ENCODE results near the gene PPP2R5C.

Gene PPP2R5C

DNA sequence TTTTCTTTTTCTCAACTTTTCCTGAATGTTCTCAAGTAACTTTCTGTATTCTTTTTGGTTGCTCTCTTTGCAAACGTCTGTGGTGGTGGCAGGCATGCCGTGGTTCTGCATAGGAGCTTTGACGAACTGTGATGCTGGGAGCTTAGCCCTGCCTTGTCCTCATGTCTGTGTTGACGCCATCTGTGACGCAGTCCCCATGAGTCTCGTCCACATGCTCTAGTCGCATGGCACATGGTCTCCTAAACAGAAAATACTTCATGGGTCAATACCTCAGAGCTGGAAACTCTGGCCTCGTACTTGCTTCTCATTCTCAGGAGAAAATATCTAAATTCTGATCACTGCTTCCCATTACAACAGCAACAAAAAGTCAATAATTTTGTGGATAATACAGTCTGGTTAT is 152.6 kb downstream of the PPP2R5C start:
- TF ChIP-seq, protein P1, sequence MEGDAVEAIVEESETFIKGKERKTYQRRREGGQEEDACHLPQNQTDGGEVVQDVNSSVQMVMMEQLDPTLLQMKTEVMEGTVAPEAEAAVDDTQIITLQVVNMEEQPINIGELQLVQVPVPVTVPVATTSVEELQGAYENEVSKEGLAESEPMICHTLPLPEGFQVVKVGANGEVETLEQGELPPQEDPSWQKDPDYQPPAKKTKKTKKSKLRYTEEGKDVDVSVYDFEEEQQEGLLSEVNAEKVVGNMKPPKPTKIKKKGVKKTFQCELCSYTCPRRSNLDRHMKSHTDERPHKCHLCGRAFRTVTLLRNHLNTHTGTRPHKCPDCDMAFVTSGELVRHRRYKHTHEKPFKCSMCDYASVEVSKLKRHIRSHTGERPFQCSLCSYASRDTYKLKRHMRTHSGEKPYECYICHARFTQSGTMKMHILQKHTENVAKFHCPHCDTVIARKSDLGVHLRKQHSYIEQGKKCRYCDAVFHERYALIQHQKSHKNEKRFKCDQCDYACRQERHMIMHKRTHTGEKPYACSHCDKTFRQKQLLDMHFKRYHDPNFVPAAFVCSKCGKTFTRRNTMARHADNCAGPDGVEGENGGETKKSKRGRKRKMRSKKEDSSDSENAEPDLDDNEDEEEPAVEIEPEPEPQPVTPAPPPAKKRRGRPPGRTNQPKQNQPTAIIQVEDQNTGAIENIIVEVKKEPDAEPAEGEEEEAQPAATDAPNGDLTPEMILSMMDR (conservative IDR thresholded peaks at IDR 0.05; ENCODE audit: low read length) = no peak
- no peak overlapping the region for H3K4me3 ChIP-seq (ENCODE audit: low read length)
- DNase-seq (ENCODE audit: low read depth) = no peak

DNA sequence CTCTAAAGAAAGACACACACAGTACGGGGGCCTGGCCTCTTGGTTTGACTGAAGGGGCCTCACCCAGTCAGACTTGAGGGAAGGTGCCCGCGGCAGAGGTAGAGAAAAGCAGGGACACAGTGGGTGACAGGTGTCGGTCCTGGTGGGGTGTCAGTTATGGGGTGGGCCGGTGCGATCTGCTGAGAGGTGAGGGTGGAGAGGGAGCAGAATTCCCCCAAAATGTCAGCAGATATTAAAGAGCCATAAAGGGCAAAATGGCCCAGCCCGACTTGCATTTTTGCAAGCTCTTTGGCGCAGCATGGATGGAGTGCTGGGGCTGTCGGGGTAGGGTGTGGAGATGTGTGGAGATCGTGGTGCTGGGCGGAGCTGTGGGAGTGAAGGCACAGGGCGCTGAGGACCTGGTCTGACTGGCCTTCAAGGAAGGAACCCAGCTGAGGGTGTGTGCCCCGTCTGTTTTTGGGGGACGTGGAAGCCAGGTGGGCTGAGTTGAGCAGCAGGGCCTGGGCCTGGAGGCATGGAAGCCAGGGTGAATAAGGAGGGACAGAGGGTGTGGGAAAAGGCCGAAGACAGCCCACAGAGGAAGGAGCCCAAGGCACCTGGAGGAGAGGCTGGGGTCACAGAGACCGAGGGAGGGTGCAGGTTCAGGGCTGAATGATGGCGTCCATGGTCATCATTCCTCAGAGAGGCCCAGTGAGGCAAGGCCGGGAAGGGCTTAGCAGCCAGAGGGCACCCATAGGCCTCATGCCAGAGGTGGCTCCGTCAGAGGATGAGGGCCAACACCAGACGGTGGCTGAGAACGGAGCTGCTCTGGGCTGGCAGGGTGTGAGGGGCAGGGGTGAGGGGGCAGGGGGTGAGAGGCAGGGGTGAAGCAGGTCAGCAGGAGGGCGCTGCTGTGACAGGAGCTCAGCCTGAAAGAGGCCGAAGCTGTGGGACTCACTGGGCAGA is 154.6 kb downstream of the PPP2R5C start:
- no peak overlapping the region for H3K4me3 ChIP-seq (ENCODE audit: low read length)
- TF ChIP-seq, protein P1 (conservative IDR thresholded peaks at IDR 0.05; ENCODE audit: low read length) = no peak
- no peak for DNase-seq (ENCODE audit: low read depth)

DNA sequence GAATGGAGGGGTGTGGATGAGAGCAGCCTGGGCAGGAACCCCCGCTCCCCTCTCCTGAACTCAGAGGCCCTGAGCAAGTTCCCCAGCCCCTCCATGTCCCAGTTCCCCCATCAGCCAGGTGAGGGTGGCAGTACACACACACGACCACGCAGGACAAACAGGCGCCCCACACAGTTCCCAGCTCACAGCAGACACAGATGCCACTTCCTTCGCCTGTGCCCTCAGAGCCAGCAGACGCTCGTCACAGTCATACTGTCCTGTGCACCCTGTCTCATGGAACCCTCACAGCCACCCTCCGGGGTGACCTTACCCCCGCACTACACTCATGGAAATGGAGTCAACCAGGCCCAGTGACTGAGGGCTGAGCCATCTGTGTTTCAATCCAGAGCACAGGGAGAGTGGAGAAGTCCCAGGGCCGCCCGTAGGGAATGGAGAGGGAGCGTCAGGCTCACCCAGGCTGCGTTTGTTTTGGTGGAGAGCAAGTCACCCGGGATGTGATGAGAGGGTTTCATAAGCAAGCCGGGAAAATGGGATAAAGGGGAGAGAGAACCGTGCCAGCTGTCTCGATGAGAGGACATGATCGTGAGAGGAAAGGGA is 155.4 kb downstream of the PPP2R5C start:
- no peak overlapping the region for H3K4me3 ChIP-seq (ENCODE audit: low read length)
- TF ChIP-seq, protein P1 (conservative IDR thresholded peaks at IDR 0.05; ENCODE audit: low read length) = no peak
- DNase-seq (ENCODE audit: low read depth) = no peak

DNA sequence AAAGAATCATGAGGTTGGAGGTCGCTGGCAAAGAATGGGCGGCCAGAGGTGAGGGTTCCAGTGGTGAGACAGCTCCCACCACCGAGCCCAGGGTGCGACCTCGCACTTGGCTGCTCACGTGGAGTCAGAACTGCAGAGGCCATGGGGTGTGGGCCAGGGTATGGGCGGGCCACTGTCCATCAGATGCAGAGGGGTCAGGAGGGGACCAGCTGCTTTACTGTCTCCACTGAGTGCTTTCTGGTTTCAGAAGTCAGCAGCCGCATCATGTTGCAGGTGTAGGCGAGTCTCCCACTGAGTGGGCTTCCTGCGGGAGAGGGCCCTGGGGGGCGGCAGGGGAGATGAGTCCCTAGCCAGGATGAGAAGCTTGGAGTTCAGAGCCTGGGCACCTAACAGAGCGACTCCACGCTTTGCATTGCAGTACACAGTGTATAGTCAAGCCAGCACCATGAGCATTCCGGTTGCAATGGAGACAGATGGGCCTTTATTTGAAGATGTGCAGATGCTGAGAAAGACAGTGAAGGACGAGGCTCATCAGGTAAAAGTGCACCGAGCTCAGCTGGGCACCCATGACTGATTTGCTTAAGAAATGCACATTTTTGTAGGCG is 156.0 kb downstream of the PPP2R5C start:
- no peak for DNase-seq (ENCODE audit: low read depth)
- TF ChIP-seq, protein P1 (conservative IDR thresholded peaks at IDR 0.05; ENCODE audit: low read length) = no peak
- no peak overlapping the region for H3K4me3 ChIP-seq (ENCODE audit: low read length)

DNA sequence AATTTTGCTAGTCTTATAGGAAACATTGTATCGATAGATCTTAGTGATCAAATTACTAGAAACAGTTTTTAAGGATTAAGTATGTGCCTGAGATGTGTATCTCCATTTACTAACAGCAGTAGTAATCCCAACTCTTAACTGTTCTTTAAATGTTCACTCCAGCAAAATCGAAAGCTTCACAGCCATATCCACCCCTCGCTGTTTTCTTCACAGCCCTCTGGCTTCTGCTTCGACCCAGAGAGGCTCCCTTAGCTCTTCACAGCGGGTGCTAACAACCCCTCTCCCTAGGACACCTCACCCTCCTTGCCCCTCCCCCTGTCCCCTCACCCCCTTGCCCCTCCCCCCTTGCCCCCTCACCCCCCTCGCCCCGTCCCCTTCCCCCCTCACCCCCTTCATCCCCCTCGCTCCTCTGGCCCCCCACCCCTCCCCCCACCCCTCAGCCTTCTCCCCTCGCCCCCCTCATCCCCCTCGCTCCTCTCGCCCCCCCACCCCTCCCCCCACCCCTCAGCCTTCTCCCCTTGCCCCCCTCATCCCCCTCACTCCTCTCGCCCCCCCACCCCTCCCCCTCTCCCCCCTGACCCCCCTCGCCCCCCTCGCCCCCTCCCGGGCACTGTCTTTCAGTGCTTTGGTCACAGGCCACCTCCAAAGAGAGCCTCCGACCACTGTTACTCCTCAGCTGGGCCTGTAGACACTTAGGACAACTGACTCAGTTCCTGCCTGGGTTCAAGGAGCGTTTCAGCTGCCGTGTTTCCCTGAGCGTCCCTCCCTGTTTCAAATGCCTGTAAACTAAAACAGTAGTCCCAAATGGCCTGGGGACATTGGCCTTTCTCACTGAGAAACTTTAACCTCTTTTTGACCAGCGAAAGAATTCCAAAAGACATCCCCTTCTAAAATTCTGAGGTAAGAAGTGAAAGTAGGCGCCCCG is 156.8 kb downstream of the PPP2R5C start:
- TF ChIP-seq, protein P1 (conservative IDR thresholded peaks at IDR 0.05; ENCODE audit: low read length) = no peak
- no peak overlapping the region for H3K4me3 ChIP-seq (ENCODE audit: low read length)
- DNase-seq (ENCODE audit: low read depth) = no peak

DNA sequence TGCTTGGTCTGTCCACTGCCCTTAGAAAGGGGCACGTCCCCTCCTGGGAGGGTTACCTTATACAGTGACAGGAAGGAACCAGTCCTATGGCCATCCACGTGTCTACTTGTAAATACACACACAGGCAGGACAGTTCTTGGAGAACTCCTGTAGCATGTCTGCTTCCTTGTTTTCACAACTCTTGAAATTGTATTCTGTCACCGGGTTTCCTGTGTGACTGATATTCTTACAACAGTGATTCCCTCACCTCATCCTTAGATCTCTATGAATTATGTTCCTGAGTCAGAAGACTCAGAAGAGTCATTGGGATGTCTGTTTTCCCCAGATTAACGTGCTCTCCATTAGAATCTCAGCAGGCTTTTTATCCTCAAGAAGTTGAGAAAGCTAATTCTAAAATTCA is 158.8 kb downstream of the PPP2R5C start:
- TF ChIP-seq, protein P1 (conservative IDR thresholded peaks at IDR 0.05; ENCODE audit: low read length) = no peak
- no peak for DNase-seq (ENCODE audit: low read depth)
- no peak overlapping the region for H3K4me3 ChIP-seq (ENCODE audit: low read length)
